GM19468 (cell line): ENCODE measurements around the gene ARMS2.

Experiments used
- ATAC-seq: cut with Tn5 transposase; IDR thresholded peaks from one replicate; pipeline ENCODE4 v1.9.1; 2021; ENCODE audit warnings: mild to moderate bottlenecking, moderate library complexity, moderate number of reproducible peaks; ENCODE audit not compliant: unreplicated experiment; ENCODE audit errors: extremely low read depth

ARMS2 gene

GRCh38 chr10:122468926-122469781, 14.7 kb downstream of the ARMS2 start:
- ATAC-seq, result no peak

GRCh38 chr10:122469848-122470247, 15.4 kb downstream of the ARMS2 start:
- ATAC-seq, result no peak

GRCh38 chr10:122471531-122472177, 17.2 kb downstream of the ARMS2 start:
- no peak for ATAC-seq

GRCh38 chr10:122473116-122473515, 18.7 kb downstream of the ARMS2 start:
- no peak for ATAC-seq

GRCh38 chr10:122474131-122474818, 19.8 kb downstream of the ARMS2 start:
- ATAC-seq, result no peak

- ATAC-seq, result no peak
These were observed 20.6 kb downstream of the ARMS2 start for GRCh38 chr10:122475100-122475499.

- ATAC-seq, result no peak
These were observed 21.3 kb downstream of the ARMS2 start for GRCh38 chr10:122475591-122476332.

- no peak for ATAC-seq
These were observed 21.9 kb downstream of the ARMS2 start for GRCh38 chr10:122476333-122476695.

GRCh38 chr10:122477436-122477835, 23.0 kb downstream of the ARMS2 start:
- no peak for ATAC-seq

GRCh38 chr10:122478971-122479370, 24.5 kb downstream of the ARMS2 start:
- ATAC-seq, result no peak

GRCh38 chr10:122480146-122480833, 25.8 kb downstream of the ARMS2 start:
- ATAC-seq, result no peak

GRCh38 chr10:122481296-122482056, 27.0 kb downstream of the ARMS2 start:
- ATAC-seq, result no peak

GRCh38 chr10:122484276-122485060, 30.0 kb downstream of the ARMS2 start:
- ATAC-seq, result no peak

- ATAC-seq, result no peak
These were observed 31.2 kb downstream of the ARMS2 start for GRCh38 chr10:122485670-122486069.

GRCh38 chr10:122486406-122487080, 32.1 kb downstream of the ARMS2 start:
- ATAC-seq, result no peak

GRCh38 chr10:122487174-122487765, 32.8 kb downstream of the ARMS2 start:
- ATAC-seq, result no peak

- ATAC-seq, result no peak
These were observed 35.8 kb downstream of the ARMS2 start for GRCh38 chr10:122490268-122490667.
